H1 (cell line): ENCODE measurements around the gene PHACTR1. TPM values are rescaled to one million over a fixed set of nuclear protein-coding genes. Genes with fewer than 3 reads are reported as not detected.

Experiments used
- CTCF ChIA-PET: fragments of 300-600 bp; sonication (Branson Sonifier 250); formaldehyde crosslinking; loops from one replicate; lab custom pipeline; 2021; ENCODE audit not compliant: partially characterized antibody; lab: Charles Lee
- POLR2A ChIA-PET: fragments of 300-600 bp; sonication (Branson Sonifier 250); formaldehyde crosslinking; loops from one replicate; lab custom pipeline; 2021; ENCODE audit warnings: inconsistent platforms; ENCODE audit not compliant: partially characterized antibody; lab: Charles Lee
- DNase-seq, 2 experiments: peaks; one replicate each; pipeline versions ENCODE4 v3.0.0 to v3.0.0-alpha.2; 2010 to 2022; ENCODE audit warnings: low spot score in 2 of 2, low read depth in 1 of 2, mixed read lengths in 1 of 2
- FAIRE-seq: peaks from 2 replicates; lab custom pipeline; 2011; peaks lifted over from hg19 to GRCh38; lab: Jason Lieb, UNC
- H2AFZ ChIP-seq: 2 replicates; pipeline ENCODE4 v1.8.1; 2012; ENCODE audit warnings: low read length, inconsistent platforms
- H2AK5ac ChIP-seq: 2 replicates; pipeline ENCODE4 v1.6.1; 2013; ENCODE audit warnings: low read depth, low read length
- H2BK120ac ChIP-seq: replicated peaks from 2 replicates; pipeline ENCODE3; 2013; ENCODE audit warnings: low read depth, low read length, inconsistent platforms
- H2BK12ac ChIP-seq: 2 replicates; pipeline ENCODE4 v1.6.1; 2013; ENCODE audit warnings: low read depth, low read length
- H2BK15ac ChIP-seq: 2 replicates; pipeline ENCODE4 v1.6.1; 2013; ENCODE audit warnings: low read length
- H2BK20ac ChIP-seq: 2 replicates; pipeline ENCODE4 v1.6.1; 2013; ENCODE audit warnings: low read length
- H2BK5ac ChIP-seq: 2 replicates; pipeline ENCODE4 v1.6.1; 2013; ENCODE audit warnings: low read depth, low read length
- H3K14ac ChIP-seq: 2 replicates; pipeline ENCODE4 v1.6.1; 2013; ENCODE audit warnings: inconsistent platforms; ENCODE audit not compliant: insufficient read length
- H3K18ac ChIP-seq: 2 replicates; pipeline ENCODE4 v1.6.1; 2013; ENCODE audit warnings: low read length; ENCODE audit errors: extremely low read depth
- H3K23ac ChIP-seq: 2 replicates; pipeline ENCODE4 v1.6.1; 2013; ENCODE audit warnings: inconsistent platforms; ENCODE audit not compliant: insufficient read length
- H3K23me2 ChIP-seq: 2 replicates; pipeline ENCODE4 v1.6.1; 2013; ENCODE audit warnings: low read depth, low read length
- H3K27ac ChIP-seq: 2 replicates; pipeline ENCODE4 v1.6.1; 2011; ENCODE audit warnings: low read depth, low read length, inconsistent platforms
- H3K27me3 ChIP-seq, 4 experiments: replicated peaks in 1 of 4; 1 replicate in 1 of 4; 2 replicates in 3 of 4; pipeline versions ENCODE4 v1.6.1 to v1.8.1; 2011 to 2013; ENCODE audit warnings: low read length in 3 of 4, mild to moderate bottlenecking in 3 of 4, inconsistent platforms in 2 of 4, mixed read lengths in 2 of 4, moderate library complexity in 1 of 4; ENCODE audit not compliant: control insufficient read depth in 3 of 4, insufficient read depth in 3 of 4; ENCODE audit errors: extremely low read depth in 1 of 4
- H3K36me3 ChIP-seq, 4 experiments: 2 replicates each; pipeline versions ENCODE4 v1.6.1 to v1.8.1; 2011 to 2013; ENCODE audit warnings: mild to moderate bottlenecking in 4 of 4, low read length in 3 of 4, moderate library complexity in 2 of 4, control low read depth in 1 of 4, inconsistent platforms in 1 of 4; ENCODE audit not compliant: insufficient read depth in 4 of 4, control insufficient read depth in 2 of 4
- H3K4ac ChIP-seq: replicated peaks from 2 replicates; pipeline ENCODE3; 2013; ENCODE audit warnings: low read length, low read depth, mixed read lengths, inconsistent platforms; ENCODE audit not compliant: insufficient read length
- H3K4me1 ChIP-seq, 4 experiments: replicated peaks in 1 of 4; 1 replicate in 1 of 4; 2 replicates in 3 of 4; pipeline versions ENCODE4 v1.6.1 to v1.8.1; 2011 to 2013; ENCODE audit warnings: low read length in 3 of 4, inconsistent platforms in 2 of 4, mixed read lengths in 1 of 4; ENCODE audit not compliant: insufficient read depth in 4 of 4, control insufficient read depth in 3 of 4
- H3K4me2 ChIP-seq, 2 experiments: 2 replicates each; pipeline versions ENCODE4 v1.6.1 to v1.8.1; 2011 to 2013; ENCODE audit warnings: low read depth in 2 of 2, low read length in 2 of 2, control low read depth in 1 of 2, inconsistent platforms in 1 of 2, mild to moderate bottlenecking in 1 of 2; ENCODE audit not compliant: insufficient read depth in 1 of 2
- H3K4me3 ChIP-seq, 4 experiments: fragments of 200-600, 300-600 bp in 1 of 4; sonication (generic), shearing (Covaris generic), sonication (Bioruptor Twin) in 1 of 4; 2 replicates each; pipeline versions ENCODE4 v1.5.1 to v1.8.1; 2011 to 2016; ENCODE audit warnings: low read length in 4 of 4, low read depth in 3 of 4, control low read depth in 2 of 4, inconsistent platforms in 2 of 4, mild to moderate bottlenecking in 2 of 4, mixed read lengths in 1 of 4, moderate library complexity in 1 of 4; ENCODE audit not compliant: insufficient read depth in 2 of 4; ENCODE audit errors: extremely low read depth in 1 of 4
- H3K56ac ChIP-seq: replicated peaks from 2 replicates; pipeline ENCODE3; 2013; ENCODE audit warnings: low read depth, mild to moderate bottlenecking, mixed read lengths, low read length, inconsistent platforms; ENCODE audit not compliant: insufficient read length
- H3K79me1 ChIP-seq: 2 replicates; pipeline ENCODE4 v1.6.1; 2013; ENCODE audit warnings: low read depth, low read length, control low read depth
- H3K79me2 ChIP-seq, 2 experiments: 2 replicates each; pipeline versions ENCODE4 v1.6.1 to v1.8.1; 2012 to 2013; ENCODE audit warnings: low read length in 2 of 2, mild to moderate bottlenecking in 2 of 2, inconsistent platforms in 1 of 2; ENCODE audit not compliant: insufficient read depth in 2 of 2, control insufficient read depth in 1 of 2
- H3K9ac ChIP-seq, 4 experiments: replicated peaks in 1 of 4; 1 replicate in 1 of 4; 2 replicates in 3 of 4; pipeline versions ENCODE4 v1.6.1 to v1.8.1; 2011 to 2013; ENCODE audit warnings: low read depth in 3 of 4, low read length in 3 of 4, control low read depth in 2 of 4, mild to moderate bottlenecking in 2 of 4, moderate library complexity in 2 of 4, inconsistent platforms in 1 of 4; ENCODE audit errors: extremely low read depth in 1 of 4
- H3K9me3 ChIP-seq, 2 experiments: 2 replicates each; pipeline versions ENCODE4 v1.6.1 to v1.8.1; 2012 to 2013; ENCODE audit warnings: mild to moderate bottlenecking in 2 of 2, moderate library complexity in 2 of 2, control low read depth in 1 of 2, inconsistent platforms in 1 of 2, low read depth in 1 of 2, low read length in 1 of 2, mixed read lengths in 1 of 2; ENCODE audit not compliant: insufficient read depth in 2 of 2
- H4K20me1 ChIP-seq, 2 experiments: replicated peaks in 1 of 2; 2 replicates each; pipeline versions ENCODE3 to v1.8.1; 2011 to 2013; ENCODE audit warnings: inconsistent platforms in 2 of 2, low read length in 2 of 2, mild to moderate bottlenecking in 1 of 2; ENCODE audit not compliant: insufficient read depth in 2 of 2, control insufficient read depth in 1 of 2
- H4K5ac ChIP-seq: 2 replicates; pipeline ENCODE4 v1.6.1; 2013; ENCODE audit warnings: low read length, low read depth, mixed read lengths, inconsistent platforms; ENCODE audit not compliant: insufficient read length
- H4K8ac ChIP-seq: 2 replicates; pipeline ENCODE4 v1.8.0; 2013; ENCODE audit warnings: mild to moderate bottlenecking, moderate library complexity, low read length, inconsistent platforms; ENCODE audit not compliant: insufficient read depth; ENCODE audit errors: extremely low read depth
- H4K91ac ChIP-seq: replicated peaks from 2 replicates; pipeline ENCODE3; 2013; ENCODE audit warnings: low read length, mixed read lengths, inconsistent platforms; ENCODE audit not compliant: insufficient read length
- CBX5 ChIP-seq: fragments of 300-800, 300-1000 bp; sonication (generic); IDR thresholded peaks from 2 replicates; pipeline ENCODE4 v1.7.1; 2016; ENCODE audit warnings: antibody characterized with exemption, low read length, low read depth
- CEBPB ChIP-seq: IDR thresholded peaks from 2 replicates; pipeline ENCODE4 v1.6.1; 2012; ENCODE audit warnings: low read depth, low read length
- EP300 ChIP-seq, 2 experiments: IDR thresholded peaks; 1 replicate in 1 of 2; 2 replicates in 1 of 2; pipeline ENCODE4 v1.6.1; 2011 to 2012; ENCODE audit warnings: low read depth in 2 of 2, low read length in 2 of 2, mild to moderate bottlenecking in 2 of 2, borderline replicate concordance in 1 of 2, inconsistent platforms in 1 of 2, moderate library complexity in 1 of 2
- GTF2F1 ChIP-seq: IDR thresholded peaks from 2 replicates; pipeline ENCODE4 v1.6.1; 2012; ENCODE audit warnings: low read depth, low read length, improper control_type of control experiment, borderline replicate concordance
- JUN ChIP-seq: IDR thresholded peaks from 2 replicates; pipeline ENCODE4 v1.6.1; 2011; ENCODE audit warnings: low read depth, mild to moderate bottlenecking, improper control_type of control experiment, low read length
- MAFK ChIP-seq: IDR thresholded peaks from 2 replicates; pipeline ENCODE4 v1.6.1; 2012; ENCODE audit warnings: low read depth, mild to moderate bottlenecking, improper control_type of control experiment, low read length
- RFX5 ChIP-seq: IDR thresholded peaks from 2 replicates; pipeline ENCODE4 v1.6.1; 2011; ENCODE audit warnings: low read depth, low read length, improper control_type of control experiment, borderline replicate concordance
- SIRT6 ChIP-seq: IDR thresholded peaks from one replicate; pipeline ENCODE4 v1.7.1; 2012; ENCODE audit warnings: low read length, inconsistent platforms
- TAF1 ChIP-seq: IDR thresholded peaks from 2 replicates; pipeline ENCODE4 v1.6.1; 2011; ENCODE audit warnings: mild to moderate bottlenecking, low read depth, low read length
- WGBS, 2 experiments: shearing (Covaris generic) in 1 of 2; methylation state at CpG; one replicate each; pipeline versions ENCODE4 v1.1.6 to v1.1.7; 2013 to 2015; ENCODE audit warnings: low lambda C conversion rate in 2 of 2, mixed read lengths in 2 of 2, inconsistent platforms in 1 of 2, low coverage in 1 of 2, missing lambda C conversion rate in 1 of 2; ENCODE audit not compliant: insufficient replicate concordance in 2 of 2, insufficient coverage in 1 of 2, insufficient read length in 1 of 2; ENCODE audit errors: extremely low coverage in 1 of 2, missing lambda C conversion rate in 1 of 2; 5-methylcytosine and 5-hydroxymethylcytosine counted together
- polyA plus RNA-seq, 7 experiments: library from polyadenylated mRNA; depleted of rRNA in 3 of 7; stranded (reverse) in 5 of 7; unstranded in 2 of 7; fragments of >200 nt in 5 of 7; fragments of 200-250 nt in 2 of 7; gene quantifications; 1 replicate in 5 of 7; 2 replicates in 1 of 7; 4 replicates in 1 of 7; pipeline versions ENCODE4 v1.2.1 to v1.2.3, GENCODE V29; 2011 to 2013; ENCODE audit warnings: missing spikeins in 2 of 7, mixed read lengths in 2 of 7
- total RNA-seq: library from RNA; stranded (reverse); fragmentation: NEBNext Ultra II Directional; extraction: Animal tissue kit (Norgen Biotek cat#: 25700); gene quantifications from 2 replicates; pipeline ENCODE4 v1.2.1, GENCODE V29; 2021

Gene PHACTR1
- total and polyA plus RNA-seq, 2 of the 8 experiments (the other 6 are each of a cell fraction or from before 2014, with no cell fraction given) = 3.9 to 17.1 TPM

- POLR2A ChIA-PET = no interaction called here
- Histone ChIP-seq H4K5ac (no peak overlapping the region), H2BK5ac (no peak overlapping the region), H3K14ac (no peak overlapping the region), H3K23me2 (no peaks in the 10 kb centered on the region), H3K9ac (no peak overlapping the region), H3K23ac (no peak overlapping the region), H3K4me2 (no peak overlapping the region), H3K4me1 (peaks cover 0 to under 1% (median 0%) of the 10 kb centered on the region in 4 experiments; a peak in 2 of 7 replicates), H2BK15ac (no peak overlapping the region), H3K4me3 (no peak overlapping the region), H2AFZ (no peak overlapping the region), H3K56ac (no peak overlapping the region), H2BK20ac (no peak overlapping the region), H2AK5ac (no peak overlapping the region), H4K20me1 (no peaks in the 10 kb centered on the region), H3K18ac (no peak overlapping the region), H3K27me3 (no peaks in the 10 kb centered on the region), H2BK12ac (no peak overlapping the region), H3K4ac (no peak overlapping the region), H2BK120ac (no peak overlapping the region), H3K79me1 (no peaks in the 10 kb centered on the region), H4K91ac (no peak overlapping the region), H3K9me3 (no peaks in the 10 kb centered on the region), H4K8ac (no peak overlapping the region), H3K27ac (no peak overlapping the region), H3K79me2 (no peaks in the 10 kb centered on the region), H3K36me3 (no peaks in the 10 kb centered on the region)
- no peak for FAIRE-seq
- no peak for TF ChIP-seq EP300 (IDR thresholded peaks at IDR 0.05; ENCODE audit: borderline replicate concordance in 1 of 2, low read depth in 2 of 2, low read length in 2 of 2)
- no peak for TF ChIP-seq RFX5
- TF ChIP-seq JUN = no peak
- TF ChIP-seq CBX5 = no peak
- TF ChIP-seq TAF1 = no peak
- no peak for TF ChIP-seq CEBPB
- no peak for TF ChIP-seq MAFK
- no peak for TF ChIP-seq SIRT6
- no peak for TF ChIP-seq GTF2F1
- WGBS, 2 experiments = 86% methylated on average over 3 of the region's 3 CpGs; no CpG with 5 or more reads in 1 of the 2 experiments
- DNase-seq = no peak
- CTCF ChIA-PET = no interaction called here
Observed at GRCh38 chr6:13166916-13167315, 450.3 kb downstream of the PHACTR1 start.
